NCI-H2107 (cell line): ENCODE data around the gene PBXIP1.

ENCODE experiments used
- DNase-seq: peaks from one replicate; lab custom pipeline; 2025; lab: John Stamatoyannopoulos, UW

Gene PBXIP1

DNA sequence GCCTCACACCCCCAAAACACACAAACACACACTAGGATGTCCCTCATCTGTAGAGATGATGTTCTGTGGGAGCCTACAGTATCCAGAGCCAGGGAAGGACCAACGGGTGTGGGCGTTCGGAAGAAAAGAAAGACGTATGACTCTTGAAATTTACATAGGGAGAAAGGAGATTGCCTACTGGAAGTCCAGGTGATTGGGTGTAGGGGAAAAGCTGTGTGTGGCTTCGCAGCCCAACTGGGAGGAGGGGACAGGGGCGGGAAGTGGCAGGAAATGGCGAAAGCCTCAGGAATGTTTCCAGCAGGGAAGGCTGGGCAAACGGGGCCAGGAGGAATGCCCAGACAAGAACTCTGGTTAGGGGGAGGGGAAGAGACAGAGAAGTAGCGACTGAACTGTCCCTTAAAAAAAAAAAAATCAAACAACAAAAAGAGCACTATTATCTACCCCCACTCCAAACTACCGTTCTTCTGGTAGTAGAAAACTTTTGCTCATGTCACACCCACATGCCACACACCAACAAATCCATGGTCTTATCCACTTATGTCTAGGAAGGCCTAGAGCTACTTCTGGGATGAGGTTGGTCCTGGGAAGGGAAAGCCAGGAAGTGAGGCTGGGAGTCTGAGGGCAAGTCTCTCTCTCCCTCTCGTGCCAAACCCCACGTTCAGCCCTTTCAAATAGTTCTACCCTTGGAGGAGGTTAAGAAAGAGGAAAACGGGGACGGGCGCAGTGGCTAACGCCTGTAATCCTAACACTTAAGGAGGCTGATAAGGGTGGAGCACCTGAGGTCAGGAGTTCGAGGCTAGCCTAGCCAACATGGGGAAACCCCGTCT lies 16.8 kb upstream of the PBXIP1 start:
- no peak for DNase-seq

DNA sequence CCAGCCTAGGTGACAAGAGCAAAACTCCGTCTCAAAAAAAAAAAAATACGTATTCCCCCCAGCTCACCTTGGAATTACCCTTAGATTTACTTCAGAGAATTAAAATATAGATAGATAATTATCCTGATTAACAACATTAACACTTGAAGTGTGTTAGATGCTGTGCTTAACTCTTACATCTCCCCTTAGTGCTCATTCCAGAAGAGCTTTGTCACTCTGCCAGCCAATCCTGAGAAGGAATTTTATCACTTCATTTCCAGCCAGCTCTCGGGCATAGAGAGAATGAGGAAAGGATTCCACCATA lies 16.3 kb upstream of the PBXIP1 start:
- no peak for DNase-seq

DNA sequence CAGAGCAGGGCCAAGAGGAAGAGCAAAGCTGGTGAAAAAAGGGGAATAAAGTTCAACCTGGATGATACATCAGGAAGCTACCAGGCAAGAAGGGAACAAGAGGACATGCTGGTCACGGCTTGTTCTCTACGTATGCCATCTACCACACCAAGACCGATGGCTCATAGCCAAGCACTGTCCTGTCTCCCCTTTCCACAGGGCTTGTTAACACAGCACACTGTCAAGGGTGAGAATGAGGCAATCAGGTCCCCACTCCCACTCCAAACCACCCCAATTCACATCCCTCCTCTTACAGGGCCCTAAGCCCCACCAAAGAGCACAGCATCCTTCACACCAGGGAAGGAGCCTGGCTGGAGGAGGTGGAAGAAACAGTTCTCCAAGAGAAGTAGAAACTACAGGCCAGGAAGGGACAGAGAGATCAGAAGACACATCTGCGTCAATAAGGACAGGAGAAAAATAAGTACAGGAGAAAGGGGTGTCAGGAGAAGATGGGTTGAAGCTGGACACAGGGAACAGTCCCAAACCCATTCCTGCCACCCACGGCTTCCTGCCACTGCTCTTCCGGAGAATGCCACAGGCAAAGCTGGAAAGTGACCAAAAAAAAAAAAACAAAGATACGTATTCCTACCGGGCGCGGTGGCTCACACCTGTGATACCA lies 15.6 kb upstream of the PBXIP1 start:
- no peak for DNase-seq

DNA sequence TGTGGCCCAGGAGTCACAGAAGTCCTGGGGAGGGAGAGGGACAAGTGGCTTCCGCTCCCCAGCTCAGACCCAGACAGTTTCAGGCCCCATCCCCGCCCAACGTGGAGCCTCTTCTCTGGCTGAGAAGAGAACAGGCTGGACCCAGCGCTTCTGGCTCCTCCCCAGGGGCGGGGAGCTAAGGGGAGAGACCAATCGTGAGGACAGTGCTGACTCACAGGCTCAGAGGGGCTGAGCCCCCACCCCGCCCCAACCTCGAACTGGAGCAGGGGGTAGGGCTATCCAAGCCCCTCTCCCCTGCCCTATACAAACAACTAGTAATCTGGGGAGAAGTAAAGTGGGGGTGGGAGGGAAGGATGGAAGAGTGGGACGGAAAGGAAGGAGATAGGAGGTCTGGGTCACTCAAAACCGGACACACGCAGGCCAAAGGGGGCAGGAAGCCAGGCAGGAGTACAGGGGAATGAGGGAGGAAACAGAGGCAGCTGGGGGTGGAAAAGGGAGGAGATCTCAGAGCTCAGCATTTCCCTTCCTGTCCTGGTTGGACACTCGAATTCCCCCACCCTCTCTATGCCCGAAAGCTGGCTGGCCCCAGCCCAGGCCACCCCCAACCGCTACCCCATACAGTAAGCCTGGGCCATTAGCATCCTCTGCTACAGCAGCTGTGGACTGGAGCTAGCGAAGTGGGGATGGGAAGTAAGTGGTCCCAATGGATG lies 14.9 kb upstream of the PBXIP1 start, which contains the start of gene SHC1:
Gene SHC1 (minus strand): TSS at position 117 of the 710 bp plus-strand sequence. CDS start 221 bp downstream, outside the sequence.
- no peak for DNase-seq

DNA sequence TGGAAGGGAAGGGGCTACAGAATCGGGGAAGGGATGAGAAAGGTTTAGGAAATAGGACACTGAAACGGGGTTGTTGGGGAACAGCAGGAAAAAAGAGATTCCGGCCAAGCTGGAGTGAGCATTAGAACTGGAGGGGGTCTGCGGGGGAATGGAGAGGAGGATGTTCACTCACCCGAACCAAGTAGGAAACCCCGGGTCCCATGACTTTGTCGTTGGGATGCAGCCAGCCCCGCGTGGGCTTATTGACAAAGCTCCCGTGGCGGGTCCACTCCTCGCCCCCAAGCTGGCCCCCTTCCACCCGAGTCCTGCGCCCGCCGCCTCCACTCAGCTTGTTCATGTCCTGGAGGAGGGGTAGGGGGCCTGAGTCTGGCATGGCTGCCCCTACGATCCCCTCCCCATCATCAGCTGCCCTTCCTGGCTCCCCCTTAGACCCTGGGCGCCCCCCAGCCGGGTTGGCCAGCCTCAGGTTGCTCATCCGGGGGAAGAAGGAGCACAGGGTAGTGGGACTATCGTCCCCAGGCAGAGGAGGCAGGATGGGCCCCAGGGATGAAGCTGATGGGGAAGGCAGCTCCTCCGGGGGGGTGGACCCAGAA lies 14.1 kb upstream of the PBXIP1 start:
- no peak for DNase-seq

DNA sequence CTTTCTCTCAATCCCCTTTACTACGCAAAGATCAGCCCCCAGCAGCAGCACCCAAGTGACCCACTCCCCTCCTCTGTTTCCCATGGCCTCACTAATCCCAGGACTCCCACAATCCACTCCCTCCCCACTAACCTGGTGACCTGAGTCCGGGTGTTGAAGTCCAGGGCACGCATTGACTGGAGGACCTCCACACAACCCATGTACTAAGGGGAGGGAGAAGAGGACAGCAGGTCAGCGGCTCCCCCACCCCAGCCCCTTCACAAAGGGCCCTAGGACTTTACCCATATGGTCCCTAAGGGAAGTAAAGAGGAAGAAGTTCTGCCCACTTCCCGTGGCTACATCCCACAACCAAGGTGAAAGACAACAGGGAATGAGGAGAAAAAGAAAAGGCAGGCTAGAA lies 13.3 kb upstream of the PBXIP1 start:
- no peak for DNase-seq

DNA sequence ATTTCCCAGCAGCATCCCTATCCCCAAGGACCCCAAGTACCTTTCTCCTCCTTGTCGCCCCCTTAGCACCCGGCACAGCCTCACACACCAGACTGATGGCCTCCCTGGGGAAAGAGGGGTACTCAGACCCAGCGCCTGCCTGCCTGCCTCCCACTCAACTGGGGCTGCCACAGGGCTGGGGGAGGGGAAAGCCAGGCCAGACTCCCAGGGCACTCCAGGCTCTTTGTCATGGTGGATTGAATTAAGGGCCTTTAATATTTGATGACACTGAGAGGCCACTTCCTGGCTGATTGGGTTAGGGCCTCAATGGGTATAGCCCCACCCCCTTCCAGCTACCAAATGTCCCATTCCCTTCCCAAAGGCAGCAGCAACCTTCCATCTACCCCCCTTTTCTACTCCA lies 12.8 kb upstream of the PBXIP1 start:
- no peak for DNase-seq

DNA sequence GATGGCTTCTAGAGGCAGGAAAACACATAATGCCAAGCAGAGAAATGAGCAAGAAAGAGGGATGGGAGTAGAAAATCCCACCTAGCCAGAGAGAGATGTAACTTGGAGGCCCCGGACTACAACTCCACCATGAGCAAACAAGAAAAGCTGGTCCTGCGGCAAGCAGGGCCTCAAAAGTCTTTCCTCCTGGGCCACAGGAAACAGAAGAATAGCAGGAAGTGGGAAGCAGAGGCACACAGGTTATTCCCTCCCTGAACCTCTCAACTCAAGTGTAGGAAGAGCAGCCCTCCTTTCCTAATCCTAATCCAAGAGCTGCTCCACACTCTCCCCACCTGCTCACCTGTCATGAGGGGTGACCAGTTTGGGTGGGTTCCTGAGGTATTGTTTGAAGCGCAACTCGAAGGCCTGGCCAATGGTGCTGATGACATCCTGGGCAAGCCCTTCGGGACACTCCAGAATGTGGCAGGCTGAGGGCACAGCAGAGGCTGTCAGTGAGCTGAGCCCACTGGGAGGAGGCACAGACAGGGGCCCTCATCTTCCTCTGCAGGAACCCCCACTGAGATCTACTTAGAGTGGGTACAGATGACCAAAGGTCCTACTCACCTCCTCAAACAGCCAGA lies 11.5 kb upstream of the PBXIP1 start:
- DNase-seq = no peak

DNA sequence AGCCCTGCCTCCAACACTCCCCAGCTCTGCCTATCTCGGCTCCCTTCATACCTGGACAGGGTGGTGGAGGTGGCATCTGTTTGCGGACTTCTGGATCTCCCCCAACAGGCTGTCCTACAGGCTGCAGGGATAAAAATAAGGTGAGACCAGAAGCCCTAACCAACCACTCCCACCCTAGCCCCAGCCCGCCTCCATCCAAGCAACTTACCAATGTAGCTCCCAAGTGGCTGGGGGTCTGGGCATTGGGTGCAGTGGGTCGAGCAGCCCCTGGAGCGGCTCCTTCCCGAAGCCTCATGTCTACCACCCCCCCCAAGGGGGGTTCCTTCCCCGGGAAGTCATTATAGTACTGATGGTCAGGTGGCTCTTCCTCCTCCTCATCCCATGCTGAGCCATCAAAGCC lies 10.2 kb upstream of the PBXIP1 start:
- no peak for DNase-seq

DNA sequence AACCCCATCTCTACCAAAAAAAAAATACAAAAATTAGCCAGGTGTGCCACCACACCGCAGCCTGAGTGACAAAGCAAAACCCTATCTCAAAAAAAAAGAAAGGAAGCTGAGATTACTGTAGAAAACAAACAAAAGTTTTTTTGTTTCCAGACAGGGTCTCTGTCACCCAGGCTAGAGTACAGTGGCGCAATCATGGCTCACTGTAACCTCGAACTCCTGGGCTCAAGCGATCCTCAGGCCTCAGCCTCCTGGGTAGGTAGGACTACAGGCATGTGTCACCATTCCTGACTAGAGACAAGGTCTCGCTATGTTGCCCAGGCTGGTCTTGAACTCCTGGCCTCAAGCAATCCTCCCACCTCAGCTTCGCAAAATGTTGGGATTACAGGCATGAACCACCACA lies 8.5 kb upstream of the PBXIP1 start:
- DNase-seq = no peak

DNA sequence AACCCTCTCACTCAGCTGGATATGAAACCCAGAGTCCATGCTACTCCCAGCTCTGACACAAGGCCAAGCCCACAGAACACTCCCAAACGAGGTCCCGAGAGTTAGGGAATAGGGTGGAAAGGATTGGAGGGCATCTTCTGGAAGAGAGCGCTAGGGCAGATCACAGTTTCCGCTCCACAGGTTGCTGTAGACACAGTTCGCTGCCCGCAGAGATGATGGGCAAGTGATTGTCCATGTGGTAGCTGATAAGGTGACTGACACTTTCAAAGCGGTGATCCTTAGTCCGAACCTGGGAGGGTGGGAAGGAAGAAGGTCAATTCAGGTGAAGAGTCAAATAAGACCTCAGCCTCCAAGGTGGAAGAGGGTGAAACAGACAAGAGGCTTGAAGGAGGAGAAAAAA lies 7.7 kb upstream of the PBXIP1 start:
- DNase-seq = no peak

DNA sequence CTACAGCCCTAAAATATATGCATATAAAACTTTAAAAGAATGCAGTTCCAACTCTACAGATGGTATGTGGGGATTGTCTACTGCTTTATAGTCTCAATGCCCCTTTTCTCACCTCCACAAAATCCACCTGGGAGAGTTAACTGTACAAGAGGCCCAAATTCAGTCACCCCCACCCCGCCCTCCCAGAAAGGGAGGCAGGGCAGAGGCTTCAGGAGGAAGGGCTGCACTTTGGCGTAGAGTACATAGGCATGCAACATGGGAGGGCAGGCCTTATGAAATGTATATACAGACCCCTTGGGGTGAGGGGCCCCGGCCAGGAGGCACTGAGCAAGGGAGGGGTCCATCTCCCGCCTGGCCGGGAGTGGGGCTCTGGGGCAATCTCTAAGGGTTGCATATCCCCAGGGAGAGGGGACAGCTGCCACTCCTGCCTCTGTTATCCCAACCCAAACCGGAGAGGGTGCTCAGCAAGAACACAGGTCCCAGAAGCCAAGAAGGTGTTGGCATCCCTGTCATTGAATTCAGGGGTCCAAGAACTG lies 7.0 kb upstream of the PBXIP1 start:
- no peak for DNase-seq

DNA sequence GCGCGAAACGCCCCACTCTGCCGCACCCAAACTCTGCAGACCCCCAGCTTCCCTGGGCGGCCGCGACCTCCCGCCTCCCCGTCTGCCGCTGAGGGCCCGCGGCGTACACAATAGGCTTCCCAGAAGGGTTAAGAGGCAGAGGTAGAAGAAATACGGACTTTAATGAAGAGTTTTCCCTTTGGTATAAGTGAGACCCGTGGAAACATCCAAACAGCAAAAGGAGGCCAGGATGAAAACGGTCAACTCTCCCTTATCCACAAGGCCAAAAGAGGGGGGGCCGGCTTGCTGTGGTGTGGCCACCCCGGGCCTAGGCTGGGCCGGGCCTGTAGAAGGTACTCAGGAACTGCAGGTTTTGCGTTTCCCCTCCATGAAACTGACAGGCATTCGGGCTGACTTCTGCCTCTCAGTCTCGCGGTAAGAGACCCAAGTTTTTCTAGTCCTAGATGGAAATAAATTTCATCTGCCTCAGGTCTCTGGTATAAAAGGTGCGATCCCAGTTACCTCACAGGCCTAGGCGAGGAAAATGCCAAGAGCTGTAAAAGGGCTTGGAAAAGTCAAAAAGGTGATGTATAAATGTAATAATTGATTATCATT lies 6.4 kb upstream of the PBXIP1 start:
- DNase-seq = no peak

DNA sequence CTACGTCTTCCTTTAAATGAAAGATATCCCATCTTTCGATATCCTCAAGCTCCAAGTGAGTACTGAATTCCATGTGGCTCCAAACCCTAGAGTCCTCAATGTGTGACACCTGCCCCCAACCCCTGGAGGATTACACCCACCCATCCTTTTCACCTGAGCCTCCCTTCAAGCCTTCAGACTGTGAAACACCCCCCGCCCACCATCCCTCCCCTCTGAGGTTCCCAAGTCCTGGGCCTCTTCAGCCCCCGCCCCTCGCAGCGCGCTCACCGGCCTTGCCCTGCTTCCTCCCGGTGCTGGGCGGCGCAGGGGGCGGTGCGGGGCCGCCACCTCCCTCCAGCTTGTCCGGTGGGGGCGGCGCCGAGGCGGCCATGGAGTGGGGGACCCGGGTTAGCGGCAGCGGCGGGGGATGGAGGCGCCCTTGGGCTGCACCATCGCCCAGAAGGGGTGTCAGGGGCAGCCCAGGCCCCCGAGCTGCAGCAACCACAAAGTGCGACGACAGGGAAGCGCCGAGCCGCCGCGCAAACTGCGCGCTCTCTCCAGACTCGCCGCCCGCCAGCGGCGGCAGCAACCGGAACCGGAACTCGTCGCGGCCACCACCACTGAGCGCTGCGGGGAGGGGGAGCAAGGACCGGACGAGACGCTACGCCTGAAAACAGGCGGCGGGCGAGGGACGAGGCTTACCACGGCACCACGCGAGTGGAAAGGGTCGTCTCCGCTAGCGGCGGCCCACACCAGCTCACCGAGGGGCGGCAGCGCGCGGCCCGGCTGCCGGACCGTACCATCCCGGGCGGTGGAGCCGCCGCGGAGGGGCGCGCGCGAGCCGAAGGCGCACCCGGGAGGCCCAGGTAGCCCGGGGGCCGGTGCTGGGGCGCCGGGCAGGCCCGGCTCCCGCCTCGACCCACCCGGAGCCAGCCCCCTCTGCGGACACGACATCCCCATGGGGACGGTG lies 5.6 kb upstream of the PBXIP1 start, which contains the start of gene PYGO2:
Gene PYGO2 (minus strand): TSS at position 576 of the 949 bp plus-strand sequence. CDS start 206 bp downstream, at position 370.
- peak; percentile 58 for DNase-seq

DNA sequence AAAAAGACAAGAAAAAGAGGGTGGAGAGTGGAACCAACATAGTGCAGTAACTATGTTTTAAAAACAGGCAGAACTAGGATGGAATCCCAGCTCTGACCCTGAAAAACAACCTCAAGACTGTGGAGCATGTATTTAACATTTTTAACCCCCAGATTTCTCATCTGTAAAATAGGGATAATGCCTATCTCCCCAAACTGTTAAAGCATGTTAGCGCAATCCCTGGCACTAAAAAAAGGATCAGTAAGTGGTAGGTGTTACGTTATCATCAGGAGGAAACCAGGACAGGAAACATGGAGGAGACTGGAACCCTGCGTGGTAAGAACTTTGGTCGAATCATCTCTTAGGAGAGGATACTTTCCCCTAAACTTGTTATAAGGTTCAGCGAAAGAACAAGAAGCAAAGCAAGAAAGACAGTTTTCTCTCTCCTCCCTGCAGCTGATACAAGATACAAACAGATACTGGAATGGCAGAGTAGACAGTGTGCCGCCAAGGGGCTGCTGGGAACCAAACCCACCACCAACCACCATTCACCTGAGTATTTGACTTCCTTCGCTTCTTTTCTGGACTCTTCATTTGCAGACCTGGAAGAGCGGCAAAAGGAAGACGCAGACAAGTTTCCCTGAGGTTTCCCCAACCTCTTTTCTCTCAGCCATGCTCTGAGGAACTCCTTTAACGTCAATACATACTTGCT lies 4.7 kb upstream of the PBXIP1 start:
- no peak for DNase-seq

DNA sequence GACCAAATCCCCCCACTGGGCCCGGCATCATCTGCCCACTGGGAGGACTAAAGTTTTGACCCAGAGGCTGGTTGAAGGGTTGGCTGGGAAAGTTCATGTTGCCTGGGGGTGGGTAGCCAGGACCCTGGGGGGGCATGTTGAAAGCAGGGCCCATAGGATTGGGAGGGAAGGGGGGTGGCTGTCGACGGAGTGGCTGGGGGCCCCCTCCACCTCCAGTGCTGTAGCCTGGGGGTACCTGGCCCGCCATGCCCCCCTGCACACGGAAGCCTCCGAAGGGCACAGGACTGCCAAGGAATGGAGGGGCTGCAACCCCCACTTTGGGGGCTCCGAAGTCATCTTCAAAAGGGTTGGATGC lies 3.5 kb upstream of the PBXIP1 start:
- no peak for DNase-seq

DNA sequence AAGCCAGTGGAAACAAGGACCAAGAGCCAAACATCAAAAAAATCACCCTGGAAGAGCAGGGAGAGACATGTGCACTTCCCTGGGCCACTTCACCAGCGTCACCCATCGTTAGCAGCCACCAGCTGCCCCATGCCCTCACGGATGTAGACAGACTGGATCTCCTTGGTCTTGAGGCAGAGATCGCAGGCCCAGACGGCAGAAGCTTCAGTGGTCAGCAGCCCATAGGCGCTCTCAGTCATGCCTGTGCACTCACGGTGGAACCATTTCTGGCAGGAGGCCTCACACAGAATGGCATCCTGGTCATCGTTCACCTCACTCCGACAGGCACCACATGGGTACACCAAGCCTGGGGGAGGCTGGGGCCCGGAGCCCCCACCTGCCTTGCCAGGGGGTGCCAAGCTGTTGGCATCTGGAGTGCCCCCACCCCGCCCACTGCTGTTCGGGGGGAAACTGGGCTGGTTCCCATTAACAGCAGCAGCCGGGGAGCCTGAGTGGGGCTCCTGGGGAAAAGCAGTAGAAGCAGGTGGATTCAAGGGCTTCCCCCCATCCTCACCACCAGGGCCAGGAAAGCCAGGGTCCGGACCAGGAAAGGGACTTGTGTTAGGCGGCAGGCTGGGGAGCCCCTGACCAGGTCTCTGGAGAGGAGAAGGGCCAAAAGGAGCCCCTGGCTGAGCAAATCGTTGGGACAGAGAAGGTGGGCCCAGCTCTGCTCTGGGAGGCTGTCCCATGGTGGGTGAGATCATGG lies 3.0 kb upstream of the PBXIP1 start:
- DNase-seq = no peak

DNA sequence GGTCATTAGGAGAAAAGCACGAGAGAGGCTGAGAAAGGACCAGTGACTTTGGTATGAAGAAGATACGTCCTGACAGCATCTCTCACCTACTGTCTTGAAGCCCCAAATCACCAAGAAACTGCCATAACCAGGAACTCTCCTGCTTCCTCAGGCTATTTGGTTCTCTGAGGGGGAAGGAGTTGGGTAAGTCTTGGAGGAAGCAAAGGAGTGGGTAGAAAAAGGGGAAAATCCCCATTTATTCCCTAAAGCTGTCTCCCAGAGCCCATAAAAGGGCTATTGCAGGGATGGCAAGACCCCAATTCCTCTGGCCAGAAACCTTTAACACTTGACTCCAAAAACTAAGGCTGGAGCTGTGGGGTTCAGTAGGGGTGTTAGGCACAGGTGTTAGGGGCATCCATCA lies 2.1 kb upstream of the PBXIP1 start:
- no peak for DNase-seq

DNA sequence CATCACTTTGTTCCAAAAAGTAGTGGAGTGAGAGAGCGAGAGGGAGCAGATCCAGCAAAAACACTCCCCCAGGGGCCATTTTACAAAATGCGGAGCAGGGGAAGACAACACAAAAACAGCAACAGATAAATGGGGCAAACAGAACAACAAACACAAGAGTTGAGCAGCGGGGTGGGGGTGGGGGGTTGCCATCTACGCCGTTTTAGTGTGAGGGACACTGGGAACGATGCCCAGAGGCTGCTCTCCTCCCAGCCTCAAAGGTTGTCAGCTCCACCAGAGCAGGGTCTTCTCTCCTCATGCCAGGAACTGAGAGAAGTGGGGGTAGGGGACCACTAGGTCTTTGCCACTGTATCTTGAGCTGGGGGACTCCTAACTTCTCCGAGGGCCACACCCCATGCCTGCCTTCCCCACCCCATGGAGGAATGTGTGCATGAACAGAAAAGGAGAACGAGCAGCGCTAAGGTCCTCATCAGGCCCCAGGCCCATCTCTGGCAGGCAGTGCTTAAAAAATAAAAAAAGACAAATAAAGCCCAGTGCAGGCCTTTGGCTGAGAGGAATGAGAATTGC lies 1.3 kb upstream of the PBXIP1 start:
- DNase-seq = no peak
